Measurements from ENCODE around the gene OR52K2.
"Not testable (repeated sequence)": the region's sequence is repeated elsewhere in the genome, so short reads cannot be mapped to it uniquely, and the experiment has no call there.

OR52K2 gene

GRCh38 chr11:4448995-4449394, at the start of gene OR52K2:
TSS of gene OR52K2 (plus strand) at chr11:4449295. CDS start at chr11:4449340, 45 bp downstream.
- no peak for DNase-seq (ENCODE audit: low spot score)

GRCh38 chr11:4406206-4406605, 42.9 kb upstream of the OR52K2 start:
- not testable (repeated sequence) for DNase-seq (ENCODE audit: low spot score)

- DNase-seq (ENCODE audit: low spot score), result no peak
These were observed 32.8 kb upstream of the OR52K2 start for GRCh38 chr11:4416306-4416705.

GRCh38 chr11:4416816-4417215, 32.3 kb upstream of the OR52K2 start:
- no peak for DNase-seq (ENCODE audit: low spot score)

GRCh38 chr11:4418403-4418802, 30.7 kb upstream of the OR52K2 start:
- no peak for DNase-seq (ENCODE audit: low spot score)

- no peak for DNase-seq (ENCODE audit: low spot score)
These were observed 19.0 kb upstream of the OR52K2 start for GRCh38 chr11:4430051-4430450.

GRCh38 chr11:4433856-4434255, 15.2 kb upstream of the OR52K2 start:
- DNase-seq (ENCODE audit: low spot score), result no peak

GRCh38 chr11:4436411-4436810, 12.7 kb upstream of the OR52K2 start:
- no peak for DNase-seq (ENCODE audit: low spot score)

GRCh38 chr11:4441515-4441914, 7.6 kb upstream of the OR52K2 start:
- DNase-seq (ENCODE audit: low spot score), result no peak

GRCh38 chr11:4443232-4443891, 5.7 kb upstream of the OR52K2 start:
- no peak for DNase-seq (ENCODE audit: low spot score)

GRCh38 chr11:4453118-4453517, 4.0 kb downstream of the OR52K2 start:
- DNase-seq (ENCODE audit: low spot score), result no peak

- no peak for DNase-seq (ENCODE audit: low spot score)
These were observed 4.9 kb downstream of the OR52K2 start for GRCh38 chr11:4454021-4454420.

- DNase-seq (ENCODE audit: low spot score), result no peak
These were observed 6.3 kb downstream of the OR52K2 start for GRCh38 chr11:4455419-4455818.

- DNase-seq (ENCODE audit: low spot score), result no peak
These were observed 10.4 kb downstream of the OR52K2 start for GRCh38 chr11:4459500-4459899.

- no peak for DNase-seq (ENCODE audit: low spot score)
These were observed 11.1 kb downstream of the OR52K2 start for GRCh38 chr11:4460151-4460550.

- no peak for DNase-seq (ENCODE audit: low spot score)
These were observed 15.4 kb downstream of the OR52K2 start for GRCh38 chr11:4464216-4465159.

- no peak for DNase-seq (ENCODE audit: low spot score)
These were observed 16.3 kb downstream of the OR52K2 start for GRCh38 chr11:4465407-4465806.

- no peak for DNase-seq (ENCODE audit: low spot score)
These were observed 17.2 kb downstream of the OR52K2 start for GRCh38 chr11:4466131-4466870.

GRCh38 chr11:4466871-4467442, 17.9 kb downstream of the OR52K2 start:
- DNase-seq (ENCODE audit: low spot score), result no peak

- no peak for DNase-seq (ENCODE audit: low spot score)
These were observed 18.9 kb downstream of the OR52K2 start for GRCh38 chr11:4467811-4468606.

GRCh38 chr11:4479644-4480043, 30.5 kb downstream of the OR52K2 start:
- no peak for DNase-seq (ENCODE audit: low spot score)

Data from activated CD4-positive, alpha-beta T cell treated with anti-CD3 and anti-CD28 coated beads, Interleukin-2, Interleukin-4, amounts not matched to agents 100 ng/mL and 50 ng/mL, durations not matched to agents 16 hours and 8 hours (primary cell).